Measurements from ENCODE around the gene MYBPC2.
A peak's percentile ranks its signal among the peaks of the same experiment; 100 is the strongest.
"Not testable (repeated sequence)": the region's sequence is repeated elsewhere in the genome, so short reads cannot be mapped to it uniquely, and the experiment has no call there.

The MYBPC2 gene

DNA sequence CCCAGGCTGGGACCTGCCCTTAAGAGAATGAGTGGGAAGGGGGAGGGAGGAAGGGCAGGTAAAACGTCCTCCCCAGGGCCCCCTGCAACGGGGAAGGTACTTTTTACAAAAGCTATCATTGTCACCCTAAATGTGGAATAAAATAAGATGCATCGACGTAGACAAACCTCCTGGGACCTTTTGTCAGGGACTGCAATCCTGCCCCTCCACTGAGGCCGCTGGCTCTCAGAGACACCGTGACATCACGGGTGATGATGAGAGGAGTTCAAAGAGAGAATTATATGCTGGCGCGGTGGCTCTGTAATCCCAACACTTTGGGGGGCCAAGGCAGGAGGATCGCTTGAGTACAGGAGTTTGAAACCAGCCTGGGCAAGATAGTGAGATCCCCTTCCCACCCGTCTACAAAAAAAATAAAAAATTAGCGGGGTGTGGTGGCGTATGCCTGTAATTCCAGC lies 1.8 kb upstream of the MYBPC2 start:
- DNase-seq, result no peak

GRCh38 chr19:50431343-50432220 lies 1.1 kb upstream of the MYBPC2 start:
- peak; percentile 54 for DNase-seq

DNA sequence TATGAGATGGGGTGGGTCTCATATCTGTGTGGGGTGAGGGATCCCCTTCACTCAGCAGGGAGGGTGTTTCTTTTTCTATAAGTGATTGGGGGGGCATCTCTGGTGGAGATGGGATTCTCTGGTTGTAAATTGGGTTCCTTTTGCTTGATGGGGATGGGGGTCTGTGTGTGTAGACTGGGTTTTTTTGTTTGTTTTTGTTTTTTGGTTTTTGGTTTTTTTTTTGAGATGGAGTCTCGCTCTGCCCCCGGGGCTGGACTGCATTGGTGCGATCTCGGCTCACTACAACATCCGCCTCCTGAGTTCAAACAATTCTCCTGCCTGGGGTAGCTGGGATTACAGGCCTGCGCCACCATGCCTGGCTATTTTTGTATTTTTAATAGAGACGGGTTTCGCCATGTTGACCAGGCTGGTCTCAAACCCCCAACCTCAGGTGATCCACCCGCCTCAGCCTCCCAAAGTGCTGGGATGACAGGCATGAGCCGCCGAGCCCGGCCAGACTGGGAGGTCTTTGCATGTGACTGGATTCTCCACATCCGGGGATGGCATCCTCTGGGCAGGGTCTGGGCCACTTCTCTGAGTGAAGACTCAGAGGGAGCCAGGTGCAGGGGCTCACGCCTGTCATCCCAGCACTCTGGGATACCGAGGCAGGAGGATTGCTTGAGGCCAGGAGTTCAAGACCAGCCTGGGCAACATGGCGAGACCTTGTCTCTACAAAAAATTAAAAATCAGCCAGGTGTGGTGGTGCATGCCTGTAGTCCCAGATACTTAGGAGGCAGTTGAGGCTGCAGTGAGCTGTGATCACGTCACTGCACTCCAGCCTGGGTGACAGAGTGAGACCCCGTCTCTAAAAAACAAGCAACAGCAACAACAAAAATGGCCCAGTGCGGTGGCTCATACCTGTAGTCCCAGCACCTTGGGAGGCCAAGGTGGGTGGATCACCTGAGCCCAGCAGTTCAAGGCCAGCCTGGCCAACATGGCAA lies 799 bp downstream of the MYBPC2 start:
- DNase-seq, result no peak

GRCh38 chr19:50434525-50434924 lies 1.8 kb downstream of the MYBPC2 start:
- DNase-seq, result no peak

GRCh38 chr19:50435221-50435620 lies 2.5 kb downstream of the MYBPC2 start:
- no peak for DNase-seq

DNA sequence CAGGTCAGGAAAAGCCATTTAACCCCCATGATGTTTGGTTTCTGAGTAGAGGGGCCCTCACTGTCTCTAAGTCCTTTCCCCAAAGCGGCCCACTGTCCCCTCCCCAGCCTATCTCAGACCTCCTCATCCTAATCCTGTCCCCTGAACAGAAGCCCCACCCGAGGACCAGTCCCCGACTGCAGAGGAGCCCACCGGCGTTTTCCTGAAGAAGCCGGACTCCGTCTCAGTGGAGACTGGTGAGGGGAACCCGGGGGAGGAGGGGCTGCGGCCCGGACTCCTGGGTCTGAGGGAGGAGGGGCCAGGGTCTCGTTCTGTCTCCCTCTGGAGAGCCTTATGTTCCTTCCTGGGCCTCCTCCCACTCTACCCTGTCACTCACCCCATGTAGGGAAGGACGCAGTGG lies 2.9 kb downstream of the MYBPC2 start:
- no peak for DNase-seq

DNA sequence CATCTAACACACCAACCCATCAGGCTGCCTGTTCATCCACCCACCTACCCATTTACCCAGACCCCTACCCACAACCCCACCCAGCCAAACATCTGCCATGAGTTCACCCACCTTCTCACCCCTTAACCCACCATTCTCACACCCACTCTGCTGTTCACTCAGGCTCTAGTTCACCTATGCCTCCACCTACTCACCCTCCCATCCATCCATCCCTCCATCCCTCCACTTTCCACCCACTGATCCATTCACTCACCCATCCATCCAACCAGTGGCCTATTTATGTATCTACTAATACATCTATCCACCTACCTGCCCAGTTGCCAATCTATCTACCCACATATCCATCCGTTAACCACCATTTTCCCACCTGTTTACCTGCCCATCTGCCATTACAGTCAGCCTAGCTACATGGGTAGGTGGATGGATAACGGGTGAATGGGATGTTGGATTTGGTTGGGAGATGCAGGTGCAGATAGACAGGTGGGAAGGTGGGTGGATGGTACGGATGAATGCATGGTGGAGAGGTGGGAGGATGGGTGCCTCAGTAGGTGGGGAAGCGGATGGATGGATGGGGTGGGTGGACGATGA lies 5.3 kb downstream of the MYBPC2 start:
- no peak for DNase-seq

GRCh38 chr19:50439130-50439529 lies 6.4 kb downstream of the MYBPC2 start:
- not testable (repeated sequence) for DNase-seq

GRCh38 chr19:50444059-50444458 lies 11.4 kb downstream of the MYBPC2 start:
- DNase-seq, result no peak

DNA sequence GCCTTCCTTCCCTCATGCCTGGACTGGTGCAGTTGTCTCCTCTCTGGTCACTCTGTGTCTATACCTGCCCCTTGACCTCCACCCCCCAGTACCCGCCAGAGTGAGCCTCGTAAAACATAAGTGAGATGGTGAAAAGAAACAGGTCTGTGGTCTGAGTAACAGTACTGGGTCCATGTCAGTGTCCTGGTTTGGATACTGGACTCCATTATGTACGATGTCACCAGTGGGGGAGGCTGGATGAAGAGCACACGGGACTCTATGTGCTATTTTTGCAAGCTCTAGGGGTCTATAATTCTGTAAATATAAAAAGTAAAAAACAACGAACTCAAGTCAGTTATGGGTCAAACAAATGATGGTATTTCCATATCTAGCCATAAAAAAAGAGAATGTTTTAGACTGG lies 14.4 kb downstream of the MYBPC2 start:
- no peak for DNase-seq

GRCh38 chr19:50447750-50448149 lies 15.1 kb downstream of the MYBPC2 start:
- DNase-seq, result no peak

DNA sequence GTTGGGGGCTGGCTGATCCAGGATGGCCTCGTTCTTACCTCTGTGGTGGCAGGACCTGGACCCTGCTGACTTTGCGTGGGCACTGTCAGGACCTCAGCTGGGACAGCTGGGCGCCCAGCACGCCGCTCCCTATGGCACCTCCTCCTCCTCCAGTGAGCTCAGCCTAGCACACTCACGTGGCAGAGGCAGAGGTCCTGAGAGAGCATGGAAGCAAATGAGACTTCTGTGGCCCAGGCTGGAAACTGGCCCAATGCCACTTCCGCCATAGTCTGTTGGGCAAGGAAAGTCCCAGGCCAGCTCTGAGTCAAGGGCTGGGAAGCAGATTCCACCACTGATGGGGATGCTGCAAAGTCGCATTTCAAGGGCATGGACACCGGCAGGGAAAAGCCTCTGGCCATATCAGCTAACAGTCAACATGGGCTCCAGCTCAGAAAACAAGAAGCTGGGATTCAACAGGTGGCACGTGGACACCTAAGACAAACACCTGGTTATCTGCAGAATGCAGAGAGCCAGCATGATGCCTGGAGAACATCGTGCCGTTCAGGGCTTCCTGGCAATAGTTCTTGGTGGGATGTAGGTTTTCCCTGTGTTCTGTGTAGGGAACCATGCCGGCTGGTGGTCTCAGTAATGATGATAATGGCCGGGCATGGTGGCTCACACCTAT lies 16.7 kb downstream of the MYBPC2 start:
- peak; percentile 1 for DNase-seq

GRCh38 chr19:50450369-50451222 lies 17.9 kb downstream of the MYBPC2 start:
- no peak for DNase-seq

DNA sequence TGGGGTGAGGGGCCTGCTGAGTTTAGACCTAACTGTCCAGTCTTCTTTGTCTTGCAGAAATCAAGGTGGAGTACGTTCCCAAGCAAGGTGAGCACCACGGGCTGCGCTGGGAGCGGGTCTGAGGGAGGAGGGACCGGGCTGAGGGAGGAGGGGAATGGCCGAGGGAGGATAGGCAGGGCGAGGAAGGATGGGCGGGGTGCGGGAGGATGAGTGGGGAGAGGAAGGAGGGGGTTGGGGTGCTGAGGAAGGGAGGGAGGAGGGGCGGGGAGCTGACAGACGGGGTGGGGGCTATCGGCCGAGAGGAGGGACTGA lies 18.5 kb downstream of the MYBPC2 start:
- DNase-seq, result no peak

- no peak for DNase-seq
These were observed 20.6 kb downstream of the MYBPC2 start for GRCh38 chr19:50453243-50453642.

- DNase-seq, result no peak
These were observed 23.3 kb downstream of the MYBPC2 start for GRCh38 chr19:50455992-50456391.

DNA sequence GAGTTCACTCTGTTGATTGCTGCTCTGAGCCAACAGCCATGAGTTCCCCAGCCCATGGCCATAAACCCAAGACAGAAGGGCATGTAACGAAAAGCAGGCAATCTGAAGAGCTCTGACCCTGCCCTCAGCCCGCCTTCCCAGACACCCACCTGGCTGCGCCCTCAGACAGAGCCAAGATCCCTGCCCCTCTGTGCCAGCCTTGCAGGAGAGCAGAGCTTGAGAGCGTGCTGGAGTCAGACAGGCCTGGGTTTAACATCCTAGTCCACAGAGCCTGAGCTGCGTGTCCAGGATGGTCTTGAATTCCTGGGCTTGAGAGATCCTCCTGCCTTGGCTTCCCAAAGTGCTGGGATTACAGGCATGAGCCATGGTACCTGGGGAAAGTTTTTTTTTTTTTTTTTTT lies 24.6 kb downstream of the MYBPC2 start:
- DNase-seq, result no peak

DNA sequence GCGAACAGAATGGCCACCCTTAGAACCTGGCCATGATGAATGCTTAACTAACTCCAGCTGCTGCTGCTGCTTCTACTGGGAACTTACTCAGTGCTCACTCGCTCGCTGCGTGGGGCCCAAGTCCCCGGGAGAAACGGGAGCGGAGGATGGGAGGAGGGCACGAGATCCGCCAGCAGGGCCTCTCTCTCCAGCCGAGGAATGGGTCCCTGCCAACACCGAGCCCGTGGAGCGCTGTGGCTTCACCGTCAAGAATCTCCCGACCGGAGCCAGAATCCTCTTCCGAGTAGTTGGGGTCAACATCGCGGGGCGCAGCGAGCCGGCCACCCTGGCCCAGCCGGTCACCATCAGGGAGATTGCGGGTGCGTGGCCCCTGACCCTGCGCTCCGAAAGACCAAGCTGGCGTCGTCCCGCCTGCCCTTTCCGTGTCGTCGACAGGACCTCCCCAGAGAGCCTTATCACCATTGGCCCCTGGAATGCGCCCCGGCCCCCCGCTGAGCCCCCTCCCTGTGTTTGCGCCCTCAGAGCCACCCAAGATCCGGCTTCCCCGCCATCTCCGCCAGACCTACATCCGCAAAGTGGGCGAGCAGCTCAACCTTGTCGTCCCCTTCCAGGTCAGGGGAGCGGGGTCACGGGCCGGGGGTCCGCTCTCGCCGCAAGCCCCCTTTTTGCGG lies 25.8 kb downstream of the MYBPC2 start:
- no peak for DNase-seq

DNA sequence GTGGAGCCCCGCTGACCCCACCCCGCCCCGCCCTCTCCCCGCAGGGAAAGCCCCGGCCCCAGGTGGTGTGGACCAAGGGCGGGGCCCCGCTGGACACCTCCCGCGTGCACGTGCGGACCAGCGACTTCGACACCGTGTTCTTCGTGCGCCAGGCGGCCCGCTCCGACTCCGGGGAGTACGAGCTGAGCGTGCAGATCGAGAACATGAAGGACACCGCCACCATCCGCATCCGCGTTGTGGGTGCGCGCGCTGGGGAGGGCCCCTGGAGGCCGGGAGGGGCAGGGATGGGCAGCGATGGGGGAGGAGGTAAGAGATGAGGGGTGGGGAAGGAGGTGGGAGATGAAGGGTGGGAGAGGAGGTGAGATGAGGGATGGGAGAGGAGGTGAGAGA lies 26.4 kb downstream of the MYBPC2 start:
- DNase-seq, result no peak

GRCh38 chr19:50459638-50460037 lies 26.9 kb downstream of the MYBPC2 start:
- DNase-seq, result no peak

- DNase-seq, result peak; percentile 93
These were observed 27.6 kb downstream of the MYBPC2 start for GRCh38 chr19:50460161-50460765.

All from kidney glomerular epithelial cell (primary cell).